ENCODE measurements around the gene CDH22. TPM values are rescaled to one million over a fixed set of nuclear protein-coding genes. Genes with fewer than 3 reads are reported as not detected.

CDH22 gene
- total RNA-seq, 1 donor from 2014 or later = 0.13 TPM

DNA sequence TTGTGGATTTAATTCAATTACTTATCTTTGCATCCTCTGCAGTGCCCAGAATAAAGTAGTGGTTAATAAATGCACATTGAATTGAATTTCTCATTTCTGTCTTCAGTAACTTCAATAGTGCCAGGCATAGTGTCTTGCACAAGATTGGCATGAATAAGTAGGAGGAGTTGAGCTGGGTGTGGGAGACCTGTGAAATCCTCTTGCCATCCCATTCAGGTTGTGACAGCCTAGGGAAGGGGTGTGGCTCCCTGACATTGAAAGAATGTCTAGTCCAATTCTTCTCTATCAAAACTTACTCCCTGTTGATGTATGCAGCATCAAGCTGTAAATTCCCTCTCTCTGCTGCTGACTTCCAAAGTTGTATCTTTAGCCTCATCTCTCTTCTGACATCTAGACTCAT, 73.2 kb downstream of the CDH22 start:
- H3K4me1 ChIP-seq = peaks cover 4% of the 10 kb centered on the region
- H3K27me3 ChIP-seq = peaks cover 37% of the 10 kb centered on the region
- Mint-ChIP-seq H3K27me3 (ENCODE audit: insufficient read depth, low read depth) (peaks cover 23% of the 10 kb centered on the region), H3K27ac (no peak overlapping the region), H3K9me3 (peaks cover 2% of the 10 kb centered on the region), H3K36me3 (no peaks in the 10 kb centered on the region), H3K4me3 (no peak overlapping the region), H3K4me1 (peaks cover 9% of the 10 kb centered on the region)
- H3K4me2 ChIP-seq = no peak overlapping the region
- no peak overlapping the region for H3K27ac ChIP-seq
- peaks cover 7% of the 10 kb centered on the region for H4K20me1 ChIP-seq (ENCODE audit: low read depth)
- no peaks in the 10 kb centered on the region for H3K36me3 ChIP-seq
- TF ChIP-seq EZH2 (IDR thresholded peaks at IDR 0.05) (no peak), EZH2phosphoT487 (IDR thresholded peaks at IDR 0.05) (no peak)
- TF ChIP-seq, protein P1, sequence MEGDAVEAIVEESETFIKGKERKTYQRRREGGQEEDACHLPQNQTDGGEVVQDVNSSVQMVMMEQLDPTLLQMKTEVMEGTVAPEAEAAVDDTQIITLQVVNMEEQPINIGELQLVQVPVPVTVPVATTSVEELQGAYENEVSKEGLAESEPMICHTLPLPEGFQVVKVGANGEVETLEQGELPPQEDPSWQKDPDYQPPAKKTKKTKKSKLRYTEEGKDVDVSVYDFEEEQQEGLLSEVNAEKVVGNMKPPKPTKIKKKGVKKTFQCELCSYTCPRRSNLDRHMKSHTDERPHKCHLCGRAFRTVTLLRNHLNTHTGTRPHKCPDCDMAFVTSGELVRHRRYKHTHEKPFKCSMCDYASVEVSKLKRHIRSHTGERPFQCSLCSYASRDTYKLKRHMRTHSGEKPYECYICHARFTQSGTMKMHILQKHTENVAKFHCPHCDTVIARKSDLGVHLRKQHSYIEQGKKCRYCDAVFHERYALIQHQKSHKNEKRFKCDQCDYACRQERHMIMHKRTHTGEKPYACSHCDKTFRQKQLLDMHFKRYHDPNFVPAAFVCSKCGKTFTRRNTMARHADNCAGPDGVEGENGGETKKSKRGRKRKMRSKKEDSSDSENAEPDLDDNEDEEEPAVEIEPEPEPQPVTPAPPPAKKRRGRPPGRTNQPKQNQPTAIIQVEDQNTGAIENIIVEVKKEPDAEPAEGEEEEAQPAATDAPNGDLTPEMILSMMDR (IDR thresholded peaks at IDR 0.05) = no peak
- peaks cover 7% of the 10 kb centered on the region for H3F3A ChIP-seq (ENCODE audit: low read depth)
- no peak overlapping the region for H2AFZ ChIP-seq (replicated peaks)
- H3K9ac ChIP-seq = no peak overlapping the region
- no peak for DNase-seq (ENCODE audit: low spot score)
- no peak overlapping the region for H3K4me3 ChIP-seq
- H3K79me2 ChIP-seq (ENCODE audit: low read depth) = no peaks in the 10 kb centered on the region
- no peaks in the 10 kb centered on the region for H3K9me3 ChIP-seq (ENCODE audit: low read depth)

DNA sequence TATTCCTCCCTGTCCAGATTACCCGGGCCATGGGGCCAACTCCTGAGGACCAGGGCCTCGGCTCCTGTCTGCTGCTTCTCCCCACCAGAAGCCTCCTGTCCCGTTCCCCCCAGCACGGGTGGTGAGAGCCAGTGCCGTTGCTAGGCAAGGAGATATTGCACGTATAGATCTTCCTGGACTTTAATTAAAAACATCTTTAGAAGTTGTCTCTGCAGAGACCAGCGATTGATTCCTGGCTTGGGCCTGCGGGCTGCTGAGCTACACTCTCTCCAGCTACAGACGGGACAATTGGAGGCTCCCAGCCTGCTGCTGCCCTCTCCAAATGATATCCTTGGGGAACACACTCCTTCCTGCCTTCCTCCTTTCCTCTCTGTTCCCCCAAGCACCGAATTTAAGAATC, 74.6 kb downstream of the CDH22 start:
- Histone ChIP-seq H3K27ac (no peak overlapping the region), H3K36me3 (no peaks in the 10 kb centered on the region), H3K27me3 (peaks cover 36% of the 10 kb centered on the region), H2AFZ (replicated peaks) (no peak overlapping the region), H3F3A (ENCODE audit: low read depth) (peaks cover 7% of the 10 kb centered on the region), H3K4me1 (peaks cover 4% of the 10 kb centered on the region), H3K79me2 (ENCODE audit: low read depth) (no peaks in the 10 kb centered on the region), H3K4me2 (no peak overlapping the region), H3K9me3 (ENCODE audit: low read depth) (no peaks in the 10 kb centered on the region), H3K9ac (no peak overlapping the region), H4K20me1 (ENCODE audit: low read depth) (peaks cover 17% of the 10 kb centered on the region), H3K4me3 (no peak overlapping the region)
- H3K4me1 Mint-ChIP-seq = peaks cover 9% of the 10 kb centered on the region
- no peak overlapping the region for H3K4me3 Mint-ChIP-seq
- no peak for DNase-seq (ENCODE audit: low spot score)
- no peak overlapping the region for H3K27ac Mint-ChIP-seq
- peaks cover 28% of the 10 kb centered on the region for H3K27me3 Mint-ChIP-seq (ENCODE audit: insufficient read depth, low read depth)
- H3K9me3 Mint-ChIP-seq = peaks cover 2% of the 10 kb centered on the region
- no peak for TF ChIP-seq EZH2 (IDR thresholded peaks at IDR 0.05)
- TF ChIP-seq EZH2phosphoT487 (IDR thresholded peaks at IDR 0.05) = no peak
- TF ChIP-seq, protein P1 (IDR thresholded peaks at IDR 0.05) = no peak
- H3K36me3 Mint-ChIP-seq = no peaks in the 10 kb centered on the region

DNA sequence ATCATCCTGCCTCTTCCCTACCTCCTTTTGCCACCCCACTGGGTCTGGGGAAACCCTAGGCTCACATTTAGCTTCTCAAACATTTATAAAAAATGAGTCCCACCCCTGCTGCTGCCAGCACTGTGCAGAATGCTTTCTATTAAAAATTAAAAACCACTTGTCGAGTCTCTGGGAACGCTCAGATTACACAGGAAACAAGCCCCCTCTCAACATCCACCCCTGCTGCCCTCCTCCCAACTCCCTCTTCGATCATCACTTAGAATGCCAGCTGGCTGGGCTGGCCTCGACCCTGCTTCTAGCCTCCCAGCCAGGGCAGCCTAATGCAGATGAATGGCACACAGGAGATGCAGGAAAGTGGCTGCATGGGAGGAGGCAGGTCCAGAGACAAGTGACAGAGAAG, 75.8 kb downstream of the CDH22 start:
- H3K4me1 Mint-ChIP-seq = peaks cover 4% of the 10 kb centered on the region
- Histone ChIP-seq H3K9me3 (ENCODE audit: low read depth) (no peaks in the 10 kb centered on the region), H3F3A (ENCODE audit: low read depth) (peaks cover 6% of the 10 kb centered on the region), H3K27me3 (peaks cover 31% of the 10 kb centered on the region), H3K4me2 (no peak overlapping the region), H3K79me2 (ENCODE audit: low read depth) (no peaks in the 10 kb centered on the region), H2AFZ (replicated peaks) (no peak overlapping the region), H3K4me3 (no peak overlapping the region), H3K4me1 (peaks cover 2% of the 10 kb centered on the region), H3K27ac (no peak overlapping the region), H4K20me1 (ENCODE audit: low read depth) (peaks cover 17% of the 10 kb centered on the region), H3K36me3 (no peaks in the 10 kb centered on the region), H3K9ac (no peak overlapping the region)
- peaks cover 2% of the 10 kb centered on the region for H3K9me3 Mint-ChIP-seq
- TF ChIP-seq, protein P1 (IDR thresholded peaks at IDR 0.05) = no peak
- no peak for TF ChIP-seq EZH2phosphoT487 (IDR thresholded peaks at IDR 0.05)
- TF ChIP-seq EZH2 (IDR thresholded peaks at IDR 0.05) = no peak
- H3K36me3 Mint-ChIP-seq = no peaks in the 10 kb centered on the region
- DNase-seq (ENCODE audit: low spot score) = no peak
- H3K4me3 Mint-ChIP-seq = no peak overlapping the region
- no peak overlapping the region for H3K27ac Mint-ChIP-seq
- H3K27me3 Mint-ChIP-seq (ENCODE audit: insufficient read depth, low read depth) = peaks cover 27% of the 10 kb centered on the region
